Stimulated activated naive B cell treated with anti-CD40 and anti-IgM and Interleukin-4, amounts not matched to agents 10 μg/mL and 1 μg/mL and 100 μg/mL, for 72 hours (primary cell): ENCODE measurements around the gene CD300A.

Experiments used
- ATAC-seq, 2 donors: fragments of 150-1000 bp; cut with Tn5 transposase; replicated peaks; 2 replicates each; pipeline ENCODE4 v1.10.0; 2021; ENCODE audit warnings: moderate library complexity in 1 of 2
- DNase-seq: peaks from one replicate; pipeline ENCODE4 v3.0.0; 2021
- H3K27ac Mint-ChIP-seq: one replicate; pipeline ENCODE4 v1.8.0; 2022; ENCODE audit warnings: mild to moderate bottlenecking, mixed read lengths
- H3K27me3 Mint-ChIP-seq, 2 donors: one replicate each; pipeline ENCODE4 v1.8.0; 2022; ENCODE audit warnings: mixed read lengths in 2 of 2
- H3K36me3 Mint-ChIP-seq, 2 donors: one replicate each; pipeline ENCODE4 v1.8.0; 2022; ENCODE audit warnings: mixed read lengths in 2 of 2, mild to moderate bottlenecking in 1 of 2
- H3K4me1 Mint-ChIP-seq, 2 donors: one replicate each; pipeline ENCODE4 v1.8.0; 2022; ENCODE audit warnings: mixed read lengths in 2 of 2, mild to moderate bottlenecking in 1 of 2
- H3K4me3 Mint-ChIP-seq, 2 donors: one replicate each; pipeline ENCODE4 v1.8.0; 2022; ENCODE audit warnings: mild to moderate bottlenecking in 2 of 2, mixed read lengths in 2 of 2, moderate library complexity in 1 of 2
- H3K9me3 Mint-ChIP-seq, 2 donors: one replicate each; pipeline ENCODE4 v1.8.0; 2022; ENCODE audit warnings: mixed read lengths in 2 of 2, mild to moderate bottlenecking in 1 of 2

The CD300A gene

GRCh38 chr17:74467221-74467951 lies 952 bp downstream of the CD300A start:
- H3K4me1 Mint-ChIP-seq: peaks cover 20 to 31% of the 10 kb centered on the region in 2 donors

GRCh38 chr17:74471341-74471740 lies 4.9 kb downstream of the CD300A start:
- H3K27ac Mint-ChIP-seq: no peak overlapping the region

More at GRCh38 chr17:74467221-74467951, 952 bp downstream of the CD300A start:
- Mint-ChIP-seq H3K36me3 (peaks cover 0 to 3% of the 10 kb centered on the region in 2 donors), H3K4me3 (peak overlapping the region in 1 of 2 donors; percentile 70), H3K27ac (peak overlapping the region; percentile 38), H3K27me3 (peaks cover 0 to 13% of the 10 kb centered on the region in 2 donors), H3K9me3 (no peaks in the 10 kb centered on the region)
- ATAC-seq (peak; percentile 88 to 89), DNase-seq (peak; percentile 60)

GRCh38 chr17:74472890-74473289 lies 6.5 kb downstream of the CD300A start:
- H3K27me3 Mint-ChIP-seq: peaks cover 0 to 18% of the 10 kb centered on the region in 2 donors

More at GRCh38 chr17:74471341-74471740, 4.9 kb downstream of the CD300A start:
- Mint-ChIP-seq H3K4me3 (no peak overlapping the region), H3K27me3 (peaks cover 0 to 18% of the 10 kb centered on the region in 2 donors), H3K36me3 (peaks cover 8 to 24% of the 10 kb centered on the region in 2 donors), H3K4me1 (peaks cover 5 to 20% of the 10 kb centered on the region in 2 donors), H3K9me3 (peaks cover 7% of the 10 kb centered on the region in 2 donors)
- no peak for ATAC-seq
- no peak for DNase-seq

DNA sequence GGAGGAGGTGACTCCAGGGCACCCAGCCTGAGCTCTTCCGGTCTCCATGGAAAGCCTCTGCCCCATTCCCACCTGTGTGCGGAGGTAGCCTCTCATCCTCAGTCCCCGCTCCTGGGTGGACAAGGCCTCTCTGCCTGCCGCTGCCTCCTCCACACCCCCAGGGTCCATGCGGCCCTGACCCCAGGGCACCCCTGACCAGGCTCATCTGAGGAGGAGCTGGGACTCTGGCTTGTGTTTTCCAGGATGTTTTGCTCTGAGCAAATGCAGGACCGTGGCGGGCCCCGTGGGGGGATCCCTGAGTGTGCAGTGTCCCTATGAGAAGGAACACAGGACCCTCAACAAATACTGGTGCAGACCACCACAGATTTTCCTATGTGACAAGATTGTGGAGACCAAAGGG lies 6.9 kb downstream of the CD300A start:
- Mint-ChIP-seq H3K36me3 (peaks cover 9 to 27% of the 10 kb centered on the region in 2 donors), H3K27me3 (peaks cover 0 to 18% of the 10 kb centered on the region in 2 donors), H3K4me3 (no peak overlapping the region), H3K27ac (no peak overlapping the region), H3K4me1 (peaks cover 10 to 13% of the 10 kb centered on the region in 2 donors), H3K9me3 (peaks cover 9 to 12% of the 10 kb centered on the region in 2 donors)
- ATAC-seq: no peak
- no peak for DNase-seq

More at GRCh38 chr17:74472890-74473289, 6.5 kb downstream of the CD300A start:
- no peak overlapping the region for H3K27ac Mint-ChIP-seq
- peaks cover 9 to 27% of the 10 kb centered on the region in 2 donors for H3K36me3 Mint-ChIP-seq
- no peak for DNase-seq
- no peak for ATAC-seq
- peaks cover 6 to 10% of the 10 kb centered on the region in 2 donors for H3K4me1 Mint-ChIP-seq
- H3K9me3 Mint-ChIP-seq: peaks cover 9 to 12% of the 10 kb centered on the region in 2 donors
- H3K4me3 Mint-ChIP-seq: no peak overlapping the region

- no peak overlapping the region for H3K4me3 Mint-ChIP-seq
- no peak for ATAC-seq
- no peak overlapping the region for H3K27ac Mint-ChIP-seq
- peaks cover 9 to 27% of the 10 kb centered on the region in 2 donors for H3K36me3 Mint-ChIP-seq
- DNase-seq: no peak
- H3K4me1 Mint-ChIP-seq: peaks cover 18 to 19% of the 10 kb centered on the region in 2 donors
- peaks cover 9 to 12% of the 10 kb centered on the region in 2 donors for H3K9me3 Mint-ChIP-seq
- peaks cover 0 to 18% of the 10 kb centered on the region in 2 donors for H3K27me3 Mint-ChIP-seq
Measured at GRCh38 chr17:74474043-74474792, 7.8 kb downstream of the CD300A start.

GRCh38 chr17:74475189-74475588 lies 8.8 kb downstream of the CD300A start:
- ATAC-seq (no peak), DNase-seq (no peak)
- Mint-ChIP-seq H3K27me3 (peaks cover 0 to 13% of the 10 kb centered on the region in 2 donors), H3K36me3 (peaks cover 9 to 27% of the 10 kb centered on the region in 2 donors), H3K9me3 (peaks cover 9 to 12% of the 10 kb centered on the region in 2 donors), H3K4me1 (peaks cover 21 to 24% of the 10 kb centered on the region in 2 donors), H3K4me3 (no peak overlapping the region), H3K27ac (no peak overlapping the region)

GRCh38 chr17:74477411-74477810 lies 11.0 kb downstream of the CD300A start:
- peaks cover 9 to 25% of the 10 kb centered on the region in 2 donors for H3K36me3 Mint-ChIP-seq
- peaks cover 0 to 5% of the 10 kb centered on the region in 2 donors for H3K27me3 Mint-ChIP-seq
- DNase-seq (no peak), ATAC-seq (no peak)
- no peak overlapping the region for H3K4me3 Mint-ChIP-seq
- H3K4me1 Mint-ChIP-seq: peaks cover 21 to 24% of the 10 kb centered on the region in 2 donors
- H3K9me3 Mint-ChIP-seq: peaks cover 9 to 12% of the 10 kb centered on the region in 2 donors
- no peak overlapping the region for H3K27ac Mint-ChIP-seq

- Mint-ChIP-seq H3K36me3 (peaks cover 9 to 24% of the 10 kb centered on the region in 2 donors), H3K4me1 (peaks cover 21 to 24% of the 10 kb centered on the region in 2 donors), H3K27me3 (peaks cover 0 to 3% of the 10 kb centered on the region in 2 donors), H3K27ac (no peak overlapping the region), H3K9me3 (peaks cover 9 to 12% of the 10 kb centered on the region in 2 donors), H3K4me3 (peak overlapping the region in 1 of 2 donors; percentile 26)
- DNase-seq: peak; percentile 21
- ATAC-seq: peak; percentile 83 to 92
Measured at GRCh38 chr17:74478420-74479100, 12.1 kb downstream of the CD300A start.

- Mint-ChIP-seq H3K27ac (no peak overlapping the region), H3K4me3 (no peak overlapping the region), H3K4me1 (peaks cover 17 to 24% of the 10 kb centered on the region in 2 donors), H3K36me3 (peaks cover 5 to 10% of the 10 kb centered on the region in 2 donors), H3K27me3 (no peaks in the 10 kb centered on the region), H3K9me3 (peaks cover 6 to 9% of the 10 kb centered on the region in 2 donors)
- ATAC-seq (no peak), DNase-seq (no peak)
Measured at GRCh38 chr17:74480290-74480689, 13.9 kb downstream of the CD300A start.

GRCh38 chr17:74481621-74482020 lies 15.2 kb downstream of the CD300A start:
- no peak overlapping the region for H3K27ac Mint-ChIP-seq
- H3K4me1 Mint-ChIP-seq: peaks cover 17 to 24% of the 10 kb centered on the region in 2 donors
- DNase-seq (no peak), ATAC-seq (no peak)
- H3K36me3 Mint-ChIP-seq: peaks cover 0 to under 1% of the 10 kb centered on the region in 2 donors
- no peaks in the 10 kb centered on the region for H3K27me3 Mint-ChIP-seq
- no peak overlapping the region for H3K4me3 Mint-ChIP-seq
- peaks cover 0 to 2% of the 10 kb centered on the region in 2 donors for H3K9me3 Mint-ChIP-seq

- peaks cover 0 to 6% of the 10 kb centered on the region in 2 donors for H3K27me3 Mint-ChIP-seq
- H3K4me3 Mint-ChIP-seq: no peak overlapping the region
- peaks cover 1 to 4% of the 10 kb centered on the region in 2 donors for H3K36me3 Mint-ChIP-seq
- H3K4me1 Mint-ChIP-seq: peaks cover 8 to 12% of the 10 kb centered on the region in 2 donors
- no peak for DNase-seq
- H3K27ac Mint-ChIP-seq: no peak overlapping the region
- peaks cover 0 to 4% of the 10 kb centered on the region in 2 donors for H3K9me3 Mint-ChIP-seq
- no peak for ATAC-seq
Measured at GRCh38 chr17:74484066-74484465, 17.6 kb downstream of the CD300A start.

GRCh38 chr17:74485022-74485743 lies 18.7 kb downstream of the CD300A start:
- ATAC-seq: no peak

DNA sequence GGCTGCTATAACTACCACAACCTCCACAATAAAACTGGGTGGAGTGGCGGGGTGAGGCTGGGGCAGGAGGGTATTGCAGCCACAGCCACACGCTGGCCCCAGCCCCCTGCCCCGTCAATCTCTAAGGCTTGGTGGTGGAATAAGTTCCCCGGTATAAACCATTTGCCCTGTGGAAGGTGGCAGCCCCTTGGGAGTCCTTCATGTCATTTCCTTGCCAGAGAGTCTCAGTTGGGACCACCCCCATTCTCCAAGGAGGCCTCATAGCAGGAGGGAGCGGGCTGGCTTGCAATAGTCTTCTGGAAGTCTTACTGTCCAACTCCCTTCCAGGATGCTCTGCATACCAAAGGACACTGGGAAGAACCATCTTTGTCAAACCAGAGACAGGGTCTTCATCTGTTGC lies 19.4 kb downstream of the CD300A start:
- Mint-ChIP-seq H3K4me1 (no peaks in the 10 kb centered on the region), H3K9me3 (peaks cover 0 to 5% of the 10 kb centered on the region in 2 donors), H3K4me3 (no peak overlapping the region), H3K27me3 (peaks cover 0 to 8% of the 10 kb centered on the region in 2 donors), H3K27ac (no peak overlapping the region), H3K36me3 (peaks cover 3 to 7% of the 10 kb centered on the region in 2 donors)
- no peak for ATAC-seq
- no peak for DNase-seq

More at GRCh38 chr17:74485022-74485743, 18.7 kb downstream of the CD300A start:
- H3K9me3 Mint-ChIP-seq: peaks cover 0 to 5% of the 10 kb centered on the region in 2 donors
- peaks cover 0 to 8% of the 10 kb centered on the region in 2 donors for H3K27me3 Mint-ChIP-seq
- DNase-seq: no peak
- peaks cover 0 to under 1% of the 10 kb centered on the region in 2 donors for H3K4me1 Mint-ChIP-seq
- no peak overlapping the region for H3K4me3 Mint-ChIP-seq
- H3K36me3 Mint-ChIP-seq: peaks cover 3 to 7% of the 10 kb centered on the region in 2 donors
- no peak overlapping the region for H3K27ac Mint-ChIP-seq
